Stimulated activated CD8-positive, alpha-beta memory T cell treated with anti-CD3 and anti-CD28 coated beads, Interleukin-15, amount 100 ng/mL, for 1 hour (primary cell): ENCODE measurements around the gene CLCA1.

ENCODE experiments used
- DNase-seq: peaks from one replicate; pipeline ENCODE4 v3.0.0-alpha.2; 2020; ENCODE audit warnings: low read depth

The CLCA1 gene, protein sequence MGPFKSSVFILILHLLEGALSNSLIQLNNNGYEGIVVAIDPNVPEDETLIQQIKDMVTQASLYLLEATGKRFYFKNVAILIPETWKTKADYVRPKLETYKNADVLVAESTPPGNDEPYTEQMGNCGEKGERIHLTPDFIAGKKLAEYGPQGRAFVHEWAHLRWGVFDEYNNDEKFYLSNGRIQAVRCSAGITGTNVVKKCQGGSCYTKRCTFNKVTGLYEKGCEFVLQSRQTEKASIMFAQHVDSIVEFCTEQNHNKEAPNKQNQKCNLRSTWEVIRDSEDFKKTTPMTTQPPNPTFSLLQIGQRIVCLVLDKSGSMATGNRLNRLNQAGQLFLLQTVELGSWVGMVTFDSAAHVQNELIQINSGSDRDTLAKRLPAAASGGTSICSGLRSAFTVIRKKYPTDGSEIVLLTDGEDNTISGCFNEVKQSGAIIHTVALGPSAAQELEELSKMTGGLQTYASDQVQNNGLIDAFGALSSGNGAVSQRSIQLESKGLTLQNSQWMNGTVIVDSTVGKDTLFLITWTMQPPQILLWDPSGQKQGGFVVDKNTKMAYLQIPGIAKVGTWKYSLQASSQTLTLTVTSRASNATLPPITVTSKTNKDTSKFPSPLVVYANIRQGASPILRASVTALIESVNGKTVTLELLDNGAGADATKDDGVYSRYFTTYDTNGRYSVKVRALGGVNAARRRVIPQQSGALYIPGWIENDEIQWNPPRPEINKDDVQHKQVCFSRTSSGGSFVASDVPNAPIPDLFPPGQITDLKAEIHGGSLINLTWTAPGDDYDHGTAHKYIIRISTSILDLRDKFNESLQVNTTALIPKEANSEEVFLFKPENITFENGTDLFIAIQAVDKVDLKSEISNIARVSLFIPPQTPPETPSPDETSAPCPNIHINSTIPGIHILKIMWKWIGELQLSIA

DNA sequence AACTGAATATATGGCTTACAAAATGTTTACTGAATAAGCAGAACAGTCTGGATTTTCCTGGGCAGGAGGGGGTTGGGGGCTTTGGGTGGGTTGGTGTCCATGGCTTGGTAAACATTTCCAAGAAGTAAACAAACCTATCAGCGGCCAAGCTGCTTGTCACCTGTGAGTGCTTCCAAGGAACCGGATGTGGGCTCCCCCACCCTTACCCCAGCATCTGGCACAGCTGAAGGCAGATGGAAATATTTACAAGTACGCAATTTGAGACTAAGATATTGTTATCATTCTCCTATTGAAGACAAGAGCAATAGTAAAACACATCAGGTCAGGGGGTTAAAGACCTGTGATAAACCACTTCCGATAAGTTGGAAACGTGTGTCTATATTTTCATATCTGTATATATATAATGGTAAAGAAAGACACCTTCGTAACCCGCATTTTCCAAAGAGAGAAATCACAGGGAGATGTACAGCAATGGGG lies at the start of gene CLCA1:
Gene CLCA1, plus strand, starts transcription at position 427 of the 477 bp plus-strand sequence. Its CDS starts 45 bp downstream, at position 472.
- DNase-seq = no peak

DNA sequence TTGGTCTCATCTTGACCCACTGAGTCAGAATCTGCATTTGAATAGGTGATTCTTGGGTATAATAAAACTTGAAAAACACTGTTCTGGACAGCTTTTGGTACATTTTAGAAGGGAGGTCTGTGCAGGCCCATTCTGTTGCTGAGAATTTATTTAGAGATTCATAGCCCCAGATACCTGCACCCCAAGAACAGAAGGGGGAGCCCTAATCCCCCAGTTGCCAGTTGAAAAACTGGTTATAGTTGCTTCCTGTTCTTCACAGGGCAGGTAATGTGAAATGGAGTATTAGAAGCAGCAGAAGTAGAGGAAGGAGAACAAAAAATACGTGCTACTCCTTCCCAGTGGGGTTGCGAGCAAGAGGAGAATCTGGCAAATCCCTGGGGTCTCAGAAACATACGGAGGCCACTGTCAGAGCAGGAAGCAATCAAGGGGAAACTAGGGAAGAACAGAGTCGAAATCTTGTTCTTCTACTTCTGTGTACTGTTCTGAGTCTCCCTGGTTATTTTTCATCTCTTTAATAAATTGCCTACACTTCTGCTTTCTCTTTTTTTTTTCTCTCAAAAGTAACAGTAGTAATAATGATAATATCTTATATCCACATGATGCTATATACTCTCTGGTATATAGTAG lies 49.3 kb upstream of the CLCA1 start:
- no peak for DNase-seq

DNA sequence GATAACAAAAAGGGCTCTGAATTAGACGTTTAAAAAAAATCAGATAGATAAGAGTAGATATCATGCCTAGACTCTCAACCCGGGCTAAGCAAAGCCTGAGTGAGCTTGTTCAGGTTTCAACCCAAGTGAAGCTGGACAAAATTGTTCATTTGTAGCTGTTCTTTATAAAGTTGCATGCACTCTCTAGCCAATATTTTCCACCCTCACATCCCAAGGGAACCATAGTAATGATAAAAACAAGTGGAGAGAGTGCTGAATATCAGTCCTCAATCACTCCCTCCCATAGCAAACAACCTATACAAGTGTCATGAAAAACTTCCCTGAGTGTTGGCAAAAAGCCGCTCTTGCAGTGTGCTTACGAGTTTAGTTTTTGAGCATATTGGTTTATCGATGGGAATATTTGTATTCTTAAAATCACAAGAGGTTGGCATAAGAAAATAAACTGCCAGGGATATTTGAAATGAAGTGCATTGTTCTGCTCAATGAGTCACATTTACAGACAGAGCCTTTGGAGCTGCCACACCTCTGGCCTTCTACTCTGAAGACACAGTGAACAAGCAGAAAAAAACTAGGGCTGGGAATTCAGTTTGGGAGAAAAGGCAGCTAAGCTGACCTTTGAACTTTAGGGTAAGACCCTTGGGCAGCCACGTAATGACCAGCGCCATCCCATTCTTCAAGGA lies 47.0 kb upstream of the CLCA1 start:
- DNase-seq = no peak

DNA sequence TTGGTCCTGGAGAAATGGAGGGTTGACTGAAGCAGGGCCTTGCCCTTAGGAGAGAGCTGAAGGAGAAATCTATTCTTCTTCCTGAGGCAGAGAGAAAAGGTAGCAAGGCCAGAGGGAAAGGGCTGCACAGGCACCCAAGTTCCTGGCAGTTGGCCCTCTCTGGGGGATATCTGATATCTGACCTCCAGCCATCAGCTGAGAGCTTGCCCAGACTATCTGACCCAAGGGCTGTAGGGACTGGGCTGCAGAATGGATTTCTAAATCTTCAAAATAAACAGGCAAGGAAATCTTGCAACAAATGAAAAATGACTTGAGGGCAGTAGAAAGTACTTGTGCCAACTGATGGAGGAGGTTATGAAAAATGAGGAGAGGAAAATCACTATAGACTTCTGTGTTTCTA lies 45.3 kb upstream of the CLCA1 start:
- no peak for DNase-seq

DNA sequence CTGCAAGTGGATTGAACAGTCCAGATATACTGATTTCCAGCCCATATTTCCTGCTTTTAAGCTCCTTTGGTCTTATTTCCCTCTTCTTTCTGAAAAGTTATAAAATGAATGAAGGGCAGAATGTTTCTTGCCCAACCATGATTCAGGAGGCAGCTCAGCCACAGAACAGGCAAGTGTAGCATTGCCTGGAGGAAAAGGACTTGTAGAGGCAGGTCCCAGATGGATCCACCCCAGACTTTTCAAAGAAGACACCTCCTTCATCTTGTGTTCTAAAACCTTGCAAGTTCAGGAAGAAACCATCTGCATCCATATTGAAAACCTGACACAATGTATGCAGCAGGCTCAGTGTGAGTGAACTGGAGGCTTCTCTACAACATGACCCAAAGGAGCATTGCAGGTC lies 44.9 kb upstream of the CLCA1 start, which contains the start of gene CLCA2:
Gene CLCA2, plus strand, starts transcription at position 299 of the 400 bp plus-strand sequence. Its CDS starts 77 bp downstream, at position 376.
- DNase-seq = no peak

DNA sequence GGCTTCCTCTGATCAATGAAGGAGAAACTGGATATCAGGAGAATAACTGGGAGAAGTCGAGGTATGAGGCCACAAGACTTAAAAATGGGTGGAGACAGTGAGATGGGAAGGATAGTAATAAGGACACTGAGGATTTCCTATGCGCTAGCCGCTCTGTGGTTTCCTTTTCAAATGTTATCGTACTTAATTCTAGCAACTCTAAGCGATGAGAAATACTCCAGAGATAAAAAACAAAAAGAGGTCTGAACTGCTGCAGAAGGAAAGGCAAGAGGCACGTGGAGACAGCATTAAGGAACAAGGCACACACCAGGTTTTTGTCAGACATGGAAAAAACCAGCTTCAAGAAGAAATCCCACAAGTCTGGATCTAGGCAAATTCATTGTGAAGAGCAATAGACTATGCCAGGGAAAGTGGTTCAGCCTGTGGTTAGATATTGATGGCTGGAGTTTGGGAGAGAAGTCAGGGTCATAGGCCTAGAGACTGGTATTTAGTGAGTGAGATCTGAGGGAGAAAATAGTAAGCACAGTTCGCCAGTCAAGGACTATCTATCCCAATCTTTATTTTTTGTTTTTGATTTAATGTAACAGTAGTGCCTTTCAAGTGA lies 39.5 kb upstream of the CLCA1 start:
- DNase-seq = no peak

DNA sequence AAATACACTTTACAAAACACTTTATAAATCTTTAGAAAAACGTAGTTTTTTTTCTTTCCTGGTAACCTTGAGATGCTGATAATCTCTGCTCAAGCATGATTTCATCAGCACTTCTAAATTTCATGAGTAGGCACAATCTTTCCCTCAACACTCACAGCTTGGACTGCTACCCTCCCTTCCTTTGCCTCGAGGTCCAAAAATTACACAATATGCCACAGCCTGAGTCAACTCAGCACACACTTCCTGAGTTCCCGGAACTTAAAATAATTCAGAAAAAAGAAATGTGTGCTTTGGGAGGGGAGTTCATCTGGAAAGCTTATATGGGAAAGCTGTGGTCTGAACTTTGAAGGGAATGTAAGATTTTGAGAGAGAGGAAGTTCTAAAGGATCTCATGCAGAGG lies 38.9 kb upstream of the CLCA1 start:
- no peak for DNase-seq

DNA sequence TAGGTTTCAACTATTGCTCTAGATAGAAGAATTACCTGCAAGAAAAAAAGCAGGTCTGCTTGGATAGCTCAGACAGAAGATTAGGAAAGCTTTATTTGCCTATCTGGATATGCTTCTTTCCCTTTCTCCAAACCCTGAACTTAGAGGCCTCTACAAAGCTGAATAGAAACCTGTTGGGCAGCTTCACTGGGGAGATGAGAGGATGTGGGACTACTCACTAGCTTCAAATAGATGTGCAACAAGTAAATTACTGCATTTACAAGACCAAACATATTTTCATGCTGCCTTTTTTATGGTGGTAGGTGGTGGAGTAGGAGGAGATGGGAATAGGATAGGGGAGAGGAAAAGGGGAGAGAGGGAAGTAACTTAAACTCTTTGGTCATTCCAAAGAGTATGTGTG lies 38.4 kb upstream of the CLCA1 start:
- no peak for DNase-seq

DNA sequence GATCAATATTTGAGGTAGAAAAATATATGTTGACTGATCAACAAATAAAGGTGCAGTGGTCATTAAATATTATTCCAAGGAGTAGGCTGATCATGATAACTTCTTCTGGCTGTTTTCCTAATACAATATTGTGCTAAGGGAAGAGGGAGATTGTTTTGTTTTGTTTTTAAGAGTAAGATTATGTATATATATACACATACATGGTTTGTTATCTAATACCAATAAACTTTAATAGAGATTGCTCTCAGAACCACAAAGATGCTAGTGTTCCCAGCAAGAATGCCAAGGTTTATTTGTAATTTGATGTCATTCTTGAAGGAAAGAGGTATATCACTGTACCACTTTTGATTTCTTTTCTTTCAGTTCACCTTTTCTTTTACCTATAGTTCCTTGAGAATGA lies 34.7 kb upstream of the CLCA1 start:
- DNase-seq = no peak

DNA sequence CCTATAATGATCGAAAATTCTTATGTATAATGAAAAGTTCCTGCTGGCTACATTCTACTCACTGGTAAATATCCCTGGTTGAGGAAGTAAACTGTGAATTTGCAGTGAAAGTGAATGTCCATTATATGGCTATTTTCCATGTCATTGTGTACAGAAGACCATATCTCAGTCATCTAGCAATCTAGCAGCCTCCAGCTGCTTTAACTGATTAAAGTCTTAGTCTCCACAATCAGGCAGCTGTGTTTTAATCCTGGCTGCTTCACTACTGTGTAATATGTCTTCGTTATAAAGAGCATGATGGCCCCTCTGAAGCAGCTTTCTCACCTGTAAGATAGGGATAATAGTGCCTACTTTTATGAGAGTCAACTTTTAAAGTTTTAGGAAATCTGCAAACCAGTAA lies 33.4 kb upstream of the CLCA1 start:
- no peak for DNase-seq

DNA sequence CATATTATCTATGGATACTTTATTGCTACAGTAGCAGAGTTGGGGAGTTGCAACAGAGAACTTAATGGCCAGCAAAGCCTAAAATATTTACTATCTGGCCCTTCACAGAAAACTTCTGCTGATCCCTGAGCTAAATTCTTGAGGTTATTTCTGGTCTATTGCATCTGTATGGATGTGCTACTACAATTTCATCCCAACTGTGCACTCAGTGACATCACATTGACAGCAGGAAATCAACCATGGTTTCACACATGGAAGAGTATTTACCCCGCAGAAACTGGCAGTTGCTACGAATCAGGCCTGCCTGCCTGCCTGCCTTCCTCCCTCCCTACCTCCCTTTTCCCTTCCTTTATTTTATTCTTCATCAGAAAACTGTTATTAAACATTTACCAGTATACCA lies 32.7 kb upstream of the CLCA1 start:
- DNase-seq = no peak

DNA sequence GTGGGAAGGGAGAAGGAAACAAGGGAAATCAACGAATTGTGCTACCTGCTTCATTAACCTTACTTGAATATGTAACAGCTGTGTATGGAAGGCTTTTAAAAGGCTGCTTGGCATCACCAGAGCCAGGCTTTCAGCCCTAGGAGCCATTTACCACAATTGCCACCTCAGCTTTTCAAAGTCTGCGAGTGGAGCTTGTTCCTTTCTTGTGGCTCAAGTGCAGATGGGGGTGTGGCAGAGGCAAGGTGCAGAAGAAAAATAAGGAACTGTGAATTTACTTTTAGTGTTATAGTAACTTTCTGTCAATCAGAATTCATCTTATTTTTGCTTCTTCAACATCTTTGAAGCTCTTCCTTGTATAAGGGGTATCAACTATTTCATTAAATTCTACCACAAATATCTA lies 27.1 kb upstream of the CLCA1 start:
- DNase-seq = no peak

DNA sequence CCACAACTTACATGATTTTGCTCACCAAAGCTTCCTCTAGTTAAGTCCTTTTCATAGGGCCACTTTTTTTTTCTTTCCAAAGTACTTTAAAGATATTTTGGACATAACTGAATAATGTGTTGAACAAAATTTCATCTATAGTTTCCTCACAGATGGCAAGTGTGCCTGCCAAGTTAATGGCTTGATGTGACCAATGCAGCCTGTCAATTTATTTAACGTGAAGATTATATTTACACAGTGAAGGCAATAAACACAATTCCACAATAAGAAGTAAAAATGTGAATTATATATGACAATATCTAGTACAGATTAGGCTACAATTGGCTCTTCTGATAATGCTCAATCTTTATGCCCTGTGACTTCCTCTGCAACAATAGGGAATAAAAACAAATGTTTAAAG lies 26.7 kb upstream of the CLCA1 start:
- no peak for DNase-seq

DNA sequence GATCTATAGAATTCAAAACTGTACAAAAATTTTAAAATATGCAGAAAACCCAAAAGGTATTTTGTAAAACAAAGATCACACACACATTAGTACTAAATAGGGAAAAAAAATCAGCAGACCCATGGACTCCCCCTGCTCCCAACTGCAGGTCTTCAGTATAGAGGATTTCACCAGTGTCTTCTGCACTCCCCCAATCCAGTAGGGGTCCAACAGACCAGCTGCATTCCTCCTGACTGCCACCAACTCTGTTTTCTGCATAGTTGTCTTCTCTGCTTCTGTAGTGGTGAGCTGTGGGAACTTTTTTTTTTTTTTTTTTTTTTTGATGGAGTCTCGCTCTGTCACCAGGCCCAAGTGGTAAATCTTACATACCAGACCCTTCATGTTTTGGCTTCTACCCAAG lies 22.8 kb upstream of the CLCA1 start:
- no peak for DNase-seq

DNA sequence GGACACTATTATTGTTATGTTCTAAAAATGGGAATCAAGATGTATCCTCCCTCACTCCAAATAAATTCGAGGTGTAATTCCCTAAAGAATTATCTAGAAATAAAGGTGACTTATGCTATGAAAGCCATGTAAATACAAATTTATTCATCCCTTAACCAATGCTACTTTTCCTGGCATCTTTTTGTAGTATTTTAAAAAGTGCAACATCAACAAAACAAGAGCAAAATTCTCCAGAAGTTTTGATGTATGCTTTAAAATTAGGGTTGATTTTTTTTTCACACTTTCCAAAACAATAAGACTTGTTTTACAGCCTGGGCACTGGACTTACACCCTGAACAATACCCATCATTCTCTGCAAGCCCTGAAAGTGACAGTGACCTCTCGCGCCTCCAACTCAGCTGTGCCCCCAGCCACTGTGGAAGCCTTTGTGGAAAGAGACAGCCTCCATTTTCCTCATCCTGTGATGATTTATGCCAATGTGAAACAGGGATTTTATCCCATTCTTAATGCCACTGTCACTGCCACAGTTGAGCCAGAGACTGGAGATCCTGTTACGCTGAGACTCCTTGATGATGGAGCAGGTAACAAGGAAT lies 21.4 kb upstream of the CLCA1 start:
- DNase-seq = no peak

DNA sequence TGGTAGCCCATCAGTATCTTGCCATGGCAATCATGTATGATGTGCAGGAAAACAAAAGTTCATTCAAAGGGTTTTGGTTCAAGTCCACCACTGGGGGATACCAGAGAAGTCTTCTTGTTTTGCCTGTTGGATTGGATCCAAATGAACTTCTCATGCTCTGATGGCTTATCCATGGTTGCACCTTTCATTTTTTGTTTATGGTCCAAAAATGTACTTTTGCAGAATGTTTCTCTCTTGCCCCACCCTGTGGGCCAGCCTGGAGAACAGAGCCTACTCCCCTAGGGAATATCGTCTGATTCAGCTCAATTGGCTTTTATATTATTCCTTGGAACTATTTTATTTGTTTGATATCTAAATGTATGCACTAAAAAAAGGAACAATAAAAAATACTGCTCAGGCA lies 20.1 kb upstream of the CLCA1 start:
- no peak for DNase-seq

DNA sequence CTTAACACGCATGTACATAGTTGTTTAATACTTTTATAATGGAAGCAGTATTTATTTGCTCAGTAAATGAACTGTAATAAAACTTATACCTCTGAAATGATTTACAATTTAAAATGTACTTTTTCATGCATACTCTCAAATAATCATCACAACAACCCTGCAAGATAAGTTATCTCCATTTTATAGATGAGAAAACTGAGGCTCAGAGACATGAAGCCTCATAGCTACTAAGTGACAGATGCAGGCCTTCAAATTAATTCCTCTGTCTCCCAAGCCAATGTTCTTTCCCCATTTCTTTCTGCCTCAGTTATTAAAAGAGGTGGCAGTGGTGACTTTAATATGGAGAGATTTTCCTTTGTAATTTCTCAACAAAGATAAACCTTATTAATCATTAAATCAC lies 19.6 kb upstream of the CLCA1 start:
- DNase-seq = no peak

DNA sequence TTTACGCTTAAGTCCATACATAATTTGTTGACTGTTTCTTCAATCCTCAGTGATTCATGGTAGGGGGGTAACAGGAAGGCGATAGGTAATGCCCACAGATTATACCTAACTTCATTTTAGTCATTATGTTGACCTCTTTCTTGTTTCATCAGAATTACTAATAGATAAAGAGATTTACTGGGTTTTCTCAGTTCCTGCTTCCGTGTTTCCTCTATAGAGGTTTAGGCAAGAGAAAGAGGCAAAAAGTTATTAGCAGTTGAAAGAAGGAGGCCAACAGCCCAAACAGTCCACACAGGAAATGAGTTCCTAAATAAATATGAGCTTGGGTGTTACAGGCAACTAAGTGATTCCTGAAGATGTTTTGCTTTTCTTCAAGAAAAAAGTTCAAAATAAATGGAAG lies 17.9 kb upstream of the CLCA1 start:
- DNase-seq = no peak

DNA sequence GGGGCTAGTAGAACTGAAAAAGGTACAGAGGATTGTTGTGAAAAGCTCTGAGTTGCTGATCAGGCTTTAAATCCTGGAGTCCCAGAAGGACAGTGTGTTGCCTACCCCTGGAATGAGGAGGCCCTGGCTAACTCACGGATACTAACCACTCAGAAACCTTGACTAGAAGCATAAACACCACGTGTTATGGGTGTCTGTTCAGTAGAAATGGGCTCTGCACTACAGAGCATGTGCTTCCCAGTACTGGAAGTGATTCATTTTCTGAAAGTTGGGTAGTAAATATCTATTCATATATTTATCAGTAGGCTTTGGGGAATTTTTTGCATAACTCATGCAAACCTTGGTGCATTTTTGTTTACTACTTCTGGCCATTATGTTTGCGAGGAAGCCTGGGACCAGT lies 15.1 kb upstream of the CLCA1 start:
- DNase-seq = no peak

DNA sequence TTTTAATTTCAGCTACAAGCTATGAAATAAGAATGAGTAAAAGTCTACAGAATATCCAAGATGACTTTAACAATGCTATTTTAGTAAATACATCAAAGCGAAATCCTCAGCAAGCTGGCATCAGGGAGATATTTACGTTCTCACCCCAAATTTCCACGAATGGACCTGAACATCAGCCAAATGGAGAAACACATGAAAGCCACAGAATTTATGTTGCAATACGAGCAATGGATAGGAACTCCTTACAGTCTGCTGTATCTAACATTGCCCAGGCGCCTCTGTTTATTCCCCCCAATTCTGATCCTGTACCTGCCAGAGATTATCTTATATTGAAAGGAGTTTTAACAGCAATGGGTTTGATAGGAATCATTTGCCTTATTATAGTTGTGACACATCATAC lies 13.7 kb upstream of the CLCA1 start:
- DNase-seq = no peak

DNA sequence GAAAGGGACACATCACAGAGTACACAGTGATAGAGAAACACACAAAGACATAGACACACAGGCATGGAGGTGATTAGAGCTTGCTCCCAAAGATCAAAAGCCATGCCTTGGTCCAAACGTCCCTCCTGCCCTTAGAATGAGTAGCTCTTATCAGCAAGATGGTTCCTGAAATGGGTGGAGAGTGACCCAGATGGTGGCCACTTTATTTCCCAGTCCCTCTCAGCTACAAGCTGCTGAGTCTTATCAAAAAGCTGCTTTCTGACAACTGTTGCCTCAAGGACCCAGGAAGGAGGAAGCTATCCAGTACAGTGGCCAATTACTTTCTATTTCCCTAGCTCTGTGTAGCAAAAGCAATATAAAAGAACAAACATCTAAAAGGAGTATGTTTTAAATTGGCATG lies 7.7 kb upstream of the CLCA1 start:
- DNase-seq = no peak
